ENCODE results near the gene CHST7.

GRCh38 chrX:46611658-46612362, 38.2 kb downstream of the CHST7 start:
- TF ChIP-seq, protein P1, sequence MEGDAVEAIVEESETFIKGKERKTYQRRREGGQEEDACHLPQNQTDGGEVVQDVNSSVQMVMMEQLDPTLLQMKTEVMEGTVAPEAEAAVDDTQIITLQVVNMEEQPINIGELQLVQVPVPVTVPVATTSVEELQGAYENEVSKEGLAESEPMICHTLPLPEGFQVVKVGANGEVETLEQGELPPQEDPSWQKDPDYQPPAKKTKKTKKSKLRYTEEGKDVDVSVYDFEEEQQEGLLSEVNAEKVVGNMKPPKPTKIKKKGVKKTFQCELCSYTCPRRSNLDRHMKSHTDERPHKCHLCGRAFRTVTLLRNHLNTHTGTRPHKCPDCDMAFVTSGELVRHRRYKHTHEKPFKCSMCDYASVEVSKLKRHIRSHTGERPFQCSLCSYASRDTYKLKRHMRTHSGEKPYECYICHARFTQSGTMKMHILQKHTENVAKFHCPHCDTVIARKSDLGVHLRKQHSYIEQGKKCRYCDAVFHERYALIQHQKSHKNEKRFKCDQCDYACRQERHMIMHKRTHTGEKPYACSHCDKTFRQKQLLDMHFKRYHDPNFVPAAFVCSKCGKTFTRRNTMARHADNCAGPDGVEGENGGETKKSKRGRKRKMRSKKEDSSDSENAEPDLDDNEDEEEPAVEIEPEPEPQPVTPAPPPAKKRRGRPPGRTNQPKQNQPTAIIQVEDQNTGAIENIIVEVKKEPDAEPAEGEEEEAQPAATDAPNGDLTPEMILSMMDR (IDR thresholded peaks at IDR 0.05; ENCODE audit: low read depth, low read length) = no peak
- no peak for TF ChIP-seq EZH2phosphoT487 (IDR thresholded peaks at IDR 0.05; ENCODE audit: low read depth)
